ENCODE data around the gene OR2AT4. TPM values are rescaled to one million over a fixed set of nuclear protein-coding genes. Genes with fewer than 3 reads are reported as not detected.

The OR2AT4 gene
- not detected in 2 replicates for total RNA-seq (2014; rRNA removed; shearing (Covaris generic))
- polyA plus RNA-seq (2016; fragmentation: Nextera tagmentation; extraction: Ambion mirVana) = not detected in 2 replicates

- H3K9me3 ChIP-seq (ENCODE audit: low read depth) = no peaks in the 10 kb centered on the region
- no peaks in the 10 kb centered on the region for H3K9me2 ChIP-seq (ENCODE audit: insufficient read depth)
- H3K79me2 ChIP-seq (ENCODE audit: insufficient read depth) = no peaks in the 10 kb centered on the region
- H3K4me1 ChIP-seq (ENCODE audit: insufficient read depth) = 0 out of 2 replicates have a peak, but pooled peaks cover 5% of the 10 kb centered on the region
- H2AFZ ChIP-seq = no peak within 1 kb of the TSS
- 71 to 79% methylated on average over 9 of the region's 9 CpGs for WGBS, 2 experiments (ENCODE audit: low coverage in 1 of 2, low lambda C conversion rate in 2 of 2, missing lambda C conversion rate in 2 of 2)
- no peak within 1 kb of the TSS for H3K27ac ChIP-seq
- H3K36me3 ChIP-seq (ENCODE audit: low read depth) = no peaks in the 10 kb centered on the region
- H4K20me1 ChIP-seq (ENCODE audit: insufficient read depth) = no peaks in the 10 kb centered on the region
- H3F3A ChIP-seq (ENCODE audit: insufficient read depth) = no peaks in the 10 kb centered on the region
- in situ Hi-C loops (cut with MboI) = no loop called here
- no peak within 1 kb of the TSS for H3K4me3 ChIP-seq
- TF ChIP-seq EZH2 (IDR thresholded peaks at IDR 0.05; ENCODE audit: insufficient read depth, poor library complexity, severe bottlenecking) (no peak), EZH2phosphoT487 (IDR thresholded peaks at IDR 0.05; ENCODE audit: insufficient read depth, low read depth) (no peak)
- H3K9ac ChIP-seq = no peak within 1 kb of the TSS
- no peak within 1 kb of the TSS for H3K4me2 ChIP-seq (ENCODE audit: unreplicated experiment)
- DNase-seq = no peak
- peaks cover 53% of the 10 kb centered on the region for H3K27me3 ChIP-seq (replicated peaks; ENCODE audit: insufficient read depth)
Measured at GRCh38 chr11:75096456-75097172, at the start of gene OR2AT4. OR2AT4 (minus strand) TSS chr11:75096876.

- Histone ChIP-seq H3K4me1 (ENCODE audit: insufficient read depth) (peaks cover 4% of the 10 kb centered on the region), H4K20me1 (ENCODE audit: insufficient read depth) (no peaks in the 10 kb centered on the region), H3K9me2 (ENCODE audit: insufficient read depth) (no peaks in the 10 kb centered on the region), H3K9me3 (ENCODE audit: low read depth) (no peaks in the 10 kb centered on the region), H3K79me2 (ENCODE audit: insufficient read depth) (no peaks in the 10 kb centered on the region), H3F3A (ENCODE audit: insufficient read depth) (peaks cover 7% of the 10 kb centered on the region; the same call in 1 of the 2 replicates), H3K27me3 (replicated peaks; ENCODE audit: insufficient read depth) (peaks cover 18% of the 10 kb centered on the region; the same call in 1 of the 2 replicates), H3K9ac (no peak overlapping the region), H3K27ac (no peak overlapping the region), H3K4me2 (ENCODE audit: unreplicated experiment) (no peak overlapping the region), H3K4me3 (no peak overlapping the region), H2AFZ (no peak overlapping the region), H3K36me3 (ENCODE audit: low read depth) (no peaks in the 10 kb centered on the region)
- in situ Hi-C loops (cut with MboI) = no loop called here
- WGBS, 2 experiments (ENCODE audit: low coverage in 1 of 2, low lambda C conversion rate in 2 of 2, missing lambda C conversion rate in 2 of 2) = 25 to 28% methylated on average over 6 of the region's 6 CpGs
- no peak for TF ChIP-seq EZH2phosphoT487 (IDR thresholded peaks at IDR 0.05; ENCODE audit: insufficient read depth, low read depth)
- no peak for TF ChIP-seq EZH2 (IDR thresholded peaks at IDR 0.05; ENCODE audit: insufficient read depth, poor library complexity, severe bottlenecking)
- no peak for DNase-seq
Measured at GRCh38 chr11:75145972-75146519, 49.4 kb upstream of the OR2AT4 start.

- no peak for DNase-seq
- no peaks in the 10 kb centered on the region for H3K9me3 ChIP-seq (ENCODE audit: low read depth)
- H3F3A ChIP-seq (ENCODE audit: insufficient read depth) = peaks cover 7% of the 10 kb centered on the region; the same call in 1 of the 2 replicates
Measured at GRCh38 chr11:75145196-75145971, 48.7 kb upstream of the OR2AT4 start.

GRCh38 chr11:75144716-75145014 is 48.0 kb upstream of the OR2AT4 start:
- peaks cover 5% of the 10 kb centered on the region; the same call in 1 of the 2 replicates for H3K27me3 ChIP-seq (replicated peaks; ENCODE audit: insufficient read depth)
- H3K27ac ChIP-seq = no peak overlapping the region
- H3K4me2 ChIP-seq (ENCODE audit: unreplicated experiment) = no peak overlapping the region
- no peaks in the 10 kb centered on the region for H3K36me3 ChIP-seq (ENCODE audit: low read depth)
- no peaks in the 10 kb centered on the region for H4K20me1 ChIP-seq (ENCODE audit: insufficient read depth)
- DNase-seq = no peak
- H3F3A ChIP-seq (ENCODE audit: insufficient read depth) = peaks cover 7% of the 10 kb centered on the region; the same call in 1 of the 2 replicates
- H3K4me3 ChIP-seq = no peak overlapping the region
- no peak overlapping the region for H3K9ac ChIP-seq
- no peak overlapping the region for H2AFZ ChIP-seq
- TF ChIP-seq EZH2phosphoT487 (IDR thresholded peaks at IDR 0.05; ENCODE audit: insufficient read depth, low read depth) = no peak
- in situ Hi-C loops (cut with MboI) = no loop called here
- no peaks in the 10 kb centered on the region for H3K9me2 ChIP-seq (ENCODE audit: insufficient read depth)
- no peaks in the 10 kb centered on the region for H3K79me2 ChIP-seq (ENCODE audit: insufficient read depth)
- 35 to 60% methylated on average over 2 to 3 of the region's 3 CpGs for WGBS, 2 experiments (ENCODE audit: low coverage in 1 of 2, low lambda C conversion rate in 2 of 2, missing lambda C conversion rate in 2 of 2)
- H3K9me3 ChIP-seq (ENCODE audit: low read depth) = no peaks in the 10 kb centered on the region
- peaks cover 4% of the 10 kb centered on the region for H3K4me1 ChIP-seq (ENCODE audit: insufficient read depth)

More at GRCh38 chr11:75145196-75145971, 48.7 kb upstream of the OR2AT4 start:
- H3K4me3 ChIP-seq = no peak overlapping the region
- no peak overlapping the region for H3K27ac ChIP-seq
- H3K9ac ChIP-seq = no peak overlapping the region
- in situ Hi-C loops (cut with MboI) = no loop called here
- H3K9me2 ChIP-seq (ENCODE audit: insufficient read depth) = no peaks in the 10 kb centered on the region
- whole genome bisulfite sequencing, 2 experiments (ENCODE audit: low coverage in 1 of 2, low lambda C conversion rate in 2 of 2, missing lambda C conversion rate in 2 of 2) = 47 to 51% methylated on average over 8 to 9 of the region's 9 CpGs
- H3K4me2 ChIP-seq (ENCODE audit: unreplicated experiment) = no peak overlapping the region
- no peak overlapping the region for H2AFZ ChIP-seq
- no peaks in the 10 kb centered on the region for H3K79me2 ChIP-seq (ENCODE audit: insufficient read depth)
- H3K36me3 ChIP-seq (ENCODE audit: low read depth) = no peaks in the 10 kb centered on the region
- H3K27me3 ChIP-seq (replicated peaks; ENCODE audit: insufficient read depth) = peaks cover 12% of the 10 kb centered on the region; the same call in 1 of the 2 replicates
- H4K20me1 ChIP-seq (ENCODE audit: insufficient read depth) = no peaks in the 10 kb centered on the region
- H3K4me1 ChIP-seq (ENCODE audit: insufficient read depth) = peaks cover 4% of the 10 kb centered on the region
- TF ChIP-seq EZH2 (IDR thresholded peaks at IDR 0.05; ENCODE audit: insufficient read depth, poor library complexity, severe bottlenecking) = no peak
- TF ChIP-seq EZH2phosphoT487 (IDR thresholded peaks at IDR 0.05; ENCODE audit: insufficient read depth, low read depth) = no peak

Measured in GM23248 (cell line).